B cell (primary cell): ENCODE data around the gene DMKN.

ENCODE experiments used
- EZH2 ChIP-seq: IDR thresholded peaks from 2 replicates; pipeline ENCODE4 v1.6.1; 2012; ENCODE audit warnings: borderline replicate concordance, low read depth, mild to moderate bottlenecking, moderate library complexity, low read length; ENCODE audit not compliant: insufficient read depth, poor library complexity, severe bottlenecking
- TF ChIP-seq, protein P1 (sequence below): fragments of 200-600 bp; IDR thresholded peaks from one replicate; pipeline ENCODE4 v1.8.0; 2022; ENCODE audit warnings: antibody characterized with exemption, mild to moderate bottlenecking

- TF ChIP-seq, protein P1, sequence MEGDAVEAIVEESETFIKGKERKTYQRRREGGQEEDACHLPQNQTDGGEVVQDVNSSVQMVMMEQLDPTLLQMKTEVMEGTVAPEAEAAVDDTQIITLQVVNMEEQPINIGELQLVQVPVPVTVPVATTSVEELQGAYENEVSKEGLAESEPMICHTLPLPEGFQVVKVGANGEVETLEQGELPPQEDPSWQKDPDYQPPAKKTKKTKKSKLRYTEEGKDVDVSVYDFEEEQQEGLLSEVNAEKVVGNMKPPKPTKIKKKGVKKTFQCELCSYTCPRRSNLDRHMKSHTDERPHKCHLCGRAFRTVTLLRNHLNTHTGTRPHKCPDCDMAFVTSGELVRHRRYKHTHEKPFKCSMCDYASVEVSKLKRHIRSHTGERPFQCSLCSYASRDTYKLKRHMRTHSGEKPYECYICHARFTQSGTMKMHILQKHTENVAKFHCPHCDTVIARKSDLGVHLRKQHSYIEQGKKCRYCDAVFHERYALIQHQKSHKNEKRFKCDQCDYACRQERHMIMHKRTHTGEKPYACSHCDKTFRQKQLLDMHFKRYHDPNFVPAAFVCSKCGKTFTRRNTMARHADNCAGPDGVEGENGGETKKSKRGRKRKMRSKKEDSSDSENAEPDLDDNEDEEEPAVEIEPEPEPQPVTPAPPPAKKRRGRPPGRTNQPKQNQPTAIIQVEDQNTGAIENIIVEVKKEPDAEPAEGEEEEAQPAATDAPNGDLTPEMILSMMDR: no peak
- no peak for TF ChIP-seq EZH2
Observed at GRCh38 chr19:35500611-35501010, 12.8 kb downstream of the DMKN start.
